ENCODE data around the gene MTMR3.

- no peak for TF ChIP-seq CTCF (IDR thresholded peaks at IDR 0.05)
- no peak for TF ChIP-seq EZH2 (IDR thresholded peaks at IDR 0.05; ENCODE audit: borderline replicate concordance, insufficient read depth, low read depth, low read length, poor library complexity, severe bottlenecking)
These were observed 174.4 kb downstream of the MTMR3 start for GRCh38 chr22:30057375-30057774.
